K562 (cell line): ENCODE measurements around the gene MTMR4. TPM values are rescaled to one million over a fixed set of nuclear protein-coding genes. Genes with fewer than 3 reads are reported as not detected.

Source experiments
- CEBPG ChIP-seq, 3 experiments: fragments of 200-800 bp in 1 of 3; sonication (Bioruptor generic) in 1 of 3; sonication (generic) in 1 of 3; formaldehyde crosslinking in 1 of 3; IDR thresholded peaks in 2 of 3; conservative IDR thresholded peaks in 1 of 3; 2 replicates each; pipeline versions ENCODE4 v1.6.1 to v1.8.0; 2016 to 2022; ENCODE audit warnings: missing compliant biosample characterization in 2 of 3, missing genetic modification characterization in 2 of 3, mild to moderate bottlenecking in 1 of 3, missing genetic modification reagents in 1 of 3
- SP2 ChIP-seq: IDR thresholded peaks from 2 replicates; pipeline ENCODE4 v1.6.1; 2011; ENCODE audit warnings: mild to moderate bottlenecking, low read depth, low read length, moderate library complexity; ENCODE audit not compliant: poor library complexity, severe bottlenecking; ENCODE audit errors: extremely low read depth
- ZFPM2 ChIP-seq: fragments of 250-450 bp; sonication (Bioruptor Pico); IDR thresholded peaks from 2 replicates; pipeline ENCODE4 v1.5.1; 2022; ENCODE audit warnings: mild to moderate bottlenecking
- polyA plus RNA-seq, 8 experiments: library from polyadenylated mRNA; depleted of rRNA in 4 of 8; stranded (reverse) in 5 of 8; unstranded in 3 of 8; fragments of >200 nt; fragmentation: Nextera tagmentation in 2 of 8; fragmentation: Illumina TruSeq in 1 of 8; extraction: Ambion mirVana in 2 of 8; extraction: Trizol in 1 of 8; gene quantifications; 2 replicates each; pipeline versions ENCODE4 v1.2.1 to v1.2.3, GENCODE V29; 2011 to 2014; ENCODE audit warnings: inconsistent platforms in 1 of 8, missing spikeins in 1 of 8
- total RNA-seq, 7 experiments: library from RNA; depleted of rRNA in 6 of 7; stranded (reverse); fragments of >200 nt in 6 of 7; fragmentation: Illumina TruSeq in 2 of 7; extraction: Trizol in 2 of 7; gene quantifications; 2 replicates each; pipeline versions ENCODE4 v1.2.1 to v1.2.3, GENCODE V29; 2011 to 2021; ENCODE audit warnings: low replicate concordance in 1 of 7
- TF ChIP-seq, protein P1 (sequence below), 2 experiments: fragments of 450-650 bp in 1 of 2; sonication (generic) in 1 of 2; formaldehyde crosslinking in 1 of 2; IDR thresholded peaks; 2 replicates each; pipeline versions ENCODE4 v1.7.1 to v1.9.0; 2016 to 2022; ENCODE audit warnings: inconsistent platforms in 1 of 2, mild to moderate bottlenecking in 1 of 2, missing genetic modification reagents in 1 of 2
- TF ChIP-seq, protein P2 (sequence below), 2 experiments: IDR thresholded peaks; 2 replicates each; pipeline ENCODE4 v1.6.1; 2012; ENCODE audit warnings: improper control_type of control experiment in 2 of 2, low read depth in 2 of 2, low read length in 2 of 2, borderline replicate concordance in 1 of 2

Gene MTMR4
- total and polyA plus RNA-seq, 9 of the 15 experiments (the other 6 are each of a cell fraction or from before 2014, with no cell fraction given): 8.8 to 45.7 (median 28.7) TPM

DNA sequence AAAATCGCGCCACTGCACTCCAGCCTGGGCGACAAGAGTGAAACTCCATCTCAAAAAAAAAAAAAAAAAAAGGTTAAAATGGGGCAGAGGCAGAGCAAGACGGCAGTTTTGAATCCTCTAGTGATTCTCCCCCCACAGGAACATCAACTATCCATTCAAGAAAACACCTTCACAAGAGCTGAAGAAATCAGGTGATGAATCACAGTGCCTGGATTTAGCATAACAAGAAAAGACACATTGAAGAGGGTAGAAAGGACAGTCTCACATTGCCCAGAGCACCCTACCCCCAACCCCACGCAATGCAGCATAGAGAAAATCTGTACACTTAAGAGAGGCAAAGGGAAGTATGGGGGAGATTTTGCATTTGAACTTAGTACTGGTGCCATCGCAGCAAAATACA, 68.4 kb downstream of the MTMR4 start (continued):
- TF ChIP-seq, protein P1, sequence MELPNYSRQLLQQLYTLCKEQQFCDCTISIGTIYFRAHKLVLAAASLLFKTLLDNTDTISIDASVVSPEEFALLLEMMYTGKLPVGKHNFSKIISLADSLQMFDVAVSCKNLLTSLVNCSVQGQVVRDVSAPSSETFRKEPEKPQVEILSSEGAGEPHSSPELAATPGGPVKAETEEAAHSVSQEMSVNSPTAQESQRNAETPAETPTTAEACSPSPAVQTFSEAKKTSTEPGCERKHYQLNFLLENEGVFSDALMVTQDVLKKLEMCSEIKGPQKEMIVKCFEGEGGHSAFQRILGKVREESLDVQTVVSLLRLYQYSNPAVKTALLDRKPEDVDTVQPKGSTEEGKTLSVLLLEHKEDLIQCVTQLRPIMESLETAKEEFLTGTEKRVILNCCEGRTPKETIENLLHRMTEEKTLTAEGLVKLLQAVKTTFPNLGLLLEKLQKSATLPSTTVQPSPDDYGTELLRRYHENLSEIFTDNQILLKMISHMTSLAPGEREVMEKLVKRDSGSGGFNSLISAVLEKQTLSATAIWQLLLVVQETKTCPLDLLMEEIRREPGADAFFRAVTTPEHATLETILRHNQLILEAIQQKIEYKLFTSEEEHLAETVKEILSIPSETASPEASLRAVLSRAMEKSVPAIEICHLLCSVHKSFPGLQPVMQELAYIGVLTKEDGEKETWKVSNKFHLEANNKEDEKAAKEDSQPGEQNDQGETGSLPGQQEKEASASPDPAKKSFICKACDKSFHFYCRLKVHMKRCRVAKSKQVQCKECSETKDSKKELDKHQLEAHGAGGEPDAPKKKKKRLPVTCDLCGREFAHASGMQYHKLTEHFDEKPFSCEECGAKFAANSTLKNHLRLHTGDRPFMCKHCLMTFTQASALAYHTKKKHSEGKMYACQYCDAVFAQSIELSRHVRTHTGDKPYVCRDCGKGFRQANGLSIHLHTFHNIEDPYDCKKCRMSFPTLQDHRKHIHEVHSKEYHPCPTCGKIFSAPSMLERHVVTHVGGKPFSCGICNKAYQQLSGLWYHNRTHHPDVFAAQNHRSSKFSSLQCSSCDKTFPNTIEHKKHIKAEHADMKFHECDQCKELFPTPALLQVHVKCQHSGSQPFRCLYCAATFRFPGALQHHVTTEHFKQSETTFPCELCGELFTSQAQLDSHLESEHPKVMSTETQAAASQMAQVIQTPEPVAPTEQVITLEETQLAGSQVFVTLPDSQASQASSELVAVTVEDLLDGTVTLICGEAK (IDR thresholded peaks at IDR 0.05): no peak
- TF ChIP-seq, protein P1 (CRISPR knock-in tag; IDR thresholded peaks at IDR 0.05): no peak
- no peak for TF ChIP-seq ZFPM2 (CRISPR knock-in tag)
- TF ChIP-seq, protein P2, sequence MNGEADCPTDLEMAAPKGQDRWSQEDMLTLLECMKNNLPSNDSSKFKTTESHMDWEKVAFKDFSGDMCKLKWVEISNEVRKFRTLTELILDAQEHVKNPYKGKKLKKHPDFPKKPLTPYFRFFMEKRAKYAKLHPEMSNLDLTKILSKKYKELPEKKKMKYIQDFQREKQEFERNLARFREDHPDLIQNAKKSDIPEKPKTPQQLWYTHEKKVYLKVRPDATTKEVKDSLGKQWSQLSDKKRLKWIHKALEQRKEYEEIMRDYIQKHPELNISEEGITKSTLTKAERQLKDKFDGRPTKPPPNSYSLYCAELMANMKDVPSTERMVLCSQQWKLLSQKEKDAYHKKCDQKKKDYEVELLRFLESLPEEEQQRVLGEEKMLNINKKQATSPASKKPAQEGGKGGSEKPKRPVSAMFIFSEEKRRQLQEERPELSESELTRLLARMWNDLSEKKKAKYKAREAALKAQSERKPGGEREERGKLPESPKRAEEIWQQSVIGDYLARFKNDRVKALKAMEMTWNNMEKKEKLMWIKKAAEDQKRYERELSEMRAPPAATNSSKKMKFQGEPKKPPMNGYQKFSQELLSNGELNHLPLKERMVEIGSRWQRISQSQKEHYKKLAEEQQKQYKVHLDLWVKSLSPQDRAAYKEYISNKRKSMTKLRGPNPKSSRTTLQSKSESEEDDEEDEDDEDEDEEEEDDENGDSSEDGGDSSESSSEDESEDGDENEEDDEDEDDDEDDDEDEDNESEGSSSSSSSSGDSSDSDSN (IDR thresholded peaks at IDR 0.05; ENCODE audit: borderline replicate concordance in 1 of 2, low read depth in 2 of 2, low read length in 2 of 2): no peak
- no peak for TF ChIP-seq CEBPG (CRISPR knock-in tag; IDR thresholded peaks at IDR 0.05)
- TF ChIP-seq CEBPG (tag; conservative IDR thresholded peaks at IDR 0.05 in 1 of 2, IDR thresholded peaks at IDR 0.05 in 1 of 2): no peak
- no peak for TF ChIP-seq SP2

Other genes starting within 250 kb of the MTMR4 start
Only the 7 nearest of the 8 such genes appear.
- gene MPO, start 233.7 kb downstream of the MTMR4 start, total RNA-seq (2014; rRNA removed): not detected in 2 replicates
- gene MPO, start 233.7 kb downstream of the MTMR4 start, total RNA-seq (2014; rRNA removed; fragmentation: Illumina TruSeq; extraction: Trizol): not detected in 2 replicates
- not detected in 2 replicates for gene MPO, start 233.7 kb downstream of the MTMR4 start, total RNA-seq (2015; rRNA removed; fragmentation: Illumina TruSeq; extraction: Trizol)
- 0.47 TPM in 1 of 2 replicates, not detected in the other for gene MPO, start 233.7 kb downstream of the MTMR4 start, total RNA-seq (2021)
- 0.15 and 0.39 TPM in 2 replicates for gene MPO, start 233.7 kb downstream of the MTMR4 start, polyA plus RNA-seq (2011; rRNA removed)
- gene MPO, start 233.7 kb downstream of the MTMR4 start, polyA plus RNA-seq (2014; fragmentation: Illumina TruSeq; extraction: Trizol): 0.06 TPM in 1 of 2 replicates, not detected in the other
- gene MPO, start 233.7 kb downstream of the MTMR4 start, polyA plus RNA-seq (2014; fragmentation: Nextera tagmentation; extraction: Ambion mirVana): under 1 TPM in 1 of 2 experiments, not detected in 1; 0.04 TPM
- gene MPO, start 233.7 kb downstream of the MTMR4 start, polyA plus RNA-seq (2014; rRNA removed): 0.03 TPM in 1 of 2 replicates, not detected in the other
- gene TSPOAP1, start 185.8 kb downstream of the MTMR4 start, total RNA-seq (2014; rRNA removed): 1.0 and 1.8 TPM in 2 replicates
- 0.57 and 0.87 TPM in 2 replicates for gene TSPOAP1, start 185.8 kb downstream of the MTMR4 start, total RNA-seq (2014; rRNA removed; fragmentation: Illumina TruSeq; extraction: Trizol)
- 0.94 and 1.2 TPM in 2 replicates for gene TSPOAP1, start 185.8 kb downstream of the MTMR4 start, total RNA-seq (2015; rRNA removed; fragmentation: Illumina TruSeq; extraction: Trizol)
- gene TSPOAP1, start 185.8 kb downstream of the MTMR4 start, total RNA-seq (2021): 1.7 and 3.3 TPM in 2 replicates
- 3.2 and 3.3 TPM in 2 replicates for gene TSPOAP1, start 185.8 kb downstream of the MTMR4 start, polyA plus RNA-seq (2011; rRNA removed)
- 1.1 and 1.2 TPM in 2 replicates for gene TSPOAP1, start 185.8 kb downstream of the MTMR4 start, polyA plus RNA-seq (2014; fragmentation: Illumina TruSeq; extraction: Trizol)
- not detected for gene TSPOAP1, start 185.8 kb downstream of the MTMR4 start, polyA plus RNA-seq (2014; fragmentation: Nextera tagmentation; extraction: Ambion mirVana)
- 1.6 and 3.9 TPM in 2 replicates for gene TSPOAP1, start 185.8 kb downstream of the MTMR4 start, polyA plus RNA-seq (2014; rRNA removed)
- gene SUPT4H1, start 162.4 kb downstream of the MTMR4 start, total RNA-seq (2014; rRNA removed): 62.1 and 94.0 TPM in 2 replicates
- gene SUPT4H1, start 162.4 kb downstream of the MTMR4 start, total RNA-seq (2014; rRNA removed; fragmentation: Illumina TruSeq; extraction: Trizol): 102 and 108 TPM in 2 replicates
- gene SUPT4H1, start 162.4 kb downstream of the MTMR4 start, total RNA-seq (2015; rRNA removed; fragmentation: Illumina TruSeq; extraction: Trizol): 90.6 and 94.8 TPM in 2 replicates
- gene SUPT4H1, start 162.4 kb downstream of the MTMR4 start, total RNA-seq (2021): 105 and 111 TPM in 2 replicates
- 198 and 273 TPM in 2 replicates for gene SUPT4H1, start 162.4 kb downstream of the MTMR4 start, polyA plus RNA-seq (2011; rRNA removed)
- gene SUPT4H1, start 162.4 kb downstream of the MTMR4 start, polyA plus RNA-seq (2014; fragmentation: Illumina TruSeq; extraction: Trizol): 116 and 140 TPM in 2 replicates
- gene SUPT4H1, start 162.4 kb downstream of the MTMR4 start, polyA plus RNA-seq (2014; fragmentation: Nextera tagmentation; extraction: Ambion mirVana): 100 to 1,000 TPM; 235 to 320 TPM
- gene SUPT4H1, start 162.4 kb downstream of the MTMR4 start, polyA plus RNA-seq (2014; rRNA removed): 113 and 117 TPM in 2 replicates
- gene RNF43, start 97.1 kb downstream of the MTMR4 start, total RNA-seq (2014; rRNA removed): 1.5 and 2.0 TPM in 2 replicates
- 1.5 TPM in 2 replicates for gene RNF43, start 97.1 kb downstream of the MTMR4 start, total RNA-seq (2014; rRNA removed; fragmentation: Illumina TruSeq; extraction: Trizol)
- 1.2 TPM in 2 replicates for gene RNF43, start 97.1 kb downstream of the MTMR4 start, total RNA-seq (2015; rRNA removed; fragmentation: Illumina TruSeq; extraction: Trizol)
- gene RNF43, start 97.1 kb downstream of the MTMR4 start, total RNA-seq (2021): 2.3 and 2.7 TPM in 2 replicates
- 0.75 and 1.2 TPM in 2 replicates for gene RNF43, start 97.1 kb downstream of the MTMR4 start, polyA plus RNA-seq (2011; rRNA removed)
- 1.7 and 2.1 TPM in 2 replicates for gene RNF43, start 97.1 kb downstream of the MTMR4 start, polyA plus RNA-seq (2014; fragmentation: Illumina TruSeq; extraction: Trizol)
- under 1 TPM; 0.29 to 0.51 TPM for gene RNF43, start 97.1 kb downstream of the MTMR4 start, polyA plus RNA-seq (2014; fragmentation: Nextera tagmentation; extraction: Ambion mirVana)
- 1.4 TPM in 2 replicates for gene RNF43, start 97.1 kb downstream of the MTMR4 start, polyA plus RNA-seq (2014; rRNA removed)
- gene HSF5, start 26.2 kb downstream of the MTMR4 start, total RNA-seq (2014; rRNA removed): not detected in 2 replicates
- not detected in 2 replicates for gene HSF5, start 26.2 kb downstream of the MTMR4 start, total RNA-seq (2014; rRNA removed; fragmentation: Illumina TruSeq; extraction: Trizol)
- gene HSF5, start 26.2 kb downstream of the MTMR4 start, total RNA-seq (2015; rRNA removed; fragmentation: Illumina TruSeq; extraction: Trizol): not detected in 2 replicates
- gene HSF5, start 26.2 kb downstream of the MTMR4 start, total RNA-seq (2021): not detected in 2 replicates
- not detected in 2 replicates for gene HSF5, start 26.2 kb downstream of the MTMR4 start, polyA plus RNA-seq (2011; rRNA removed)
- not detected in 2 replicates for gene HSF5, start 26.2 kb downstream of the MTMR4 start, polyA plus RNA-seq (2014; fragmentation: Illumina TruSeq; extraction: Trizol)
- gene HSF5, start 26.2 kb downstream of the MTMR4 start, polyA plus RNA-seq (2014; fragmentation: Nextera tagmentation; extraction: Ambion mirVana): not detected
- gene HSF5, start 26.2 kb downstream of the MTMR4 start, polyA plus RNA-seq (2014; rRNA removed): 0.04 TPM in 1 of 2 replicates, not detected in the other
- gene TEX14, start 177.4 kb upstream of the MTMR4 start, total RNA-seq (2014; rRNA removed): 0.04 and 0.05 TPM in 2 replicates
- gene TEX14, start 177.4 kb upstream of the MTMR4 start, total RNA-seq (2014; rRNA removed; fragmentation: Illumina TruSeq; extraction: Trizol): 0.06 and 0.11 TPM in 2 replicates
- 0.04 TPM in 1 of 2 replicates, not detected in the other for gene TEX14, start 177.4 kb upstream of the MTMR4 start, total RNA-seq (2015; rRNA removed; fragmentation: Illumina TruSeq; extraction: Trizol)
- 0.09 and 0.18 TPM in 2 replicates for gene TEX14, start 177.4 kb upstream of the MTMR4 start, total RNA-seq (2021)
- gene TEX14, start 177.4 kb upstream of the MTMR4 start, polyA plus RNA-seq (2011; rRNA removed): 0.06 and 0.27 TPM in 2 replicates
- gene TEX14, start 177.4 kb upstream of the MTMR4 start, polyA plus RNA-seq (2014; fragmentation: Illumina TruSeq; extraction: Trizol): 0.06 and 0.12 TPM in 2 replicates
- under 1 TPM; 0.10 to 0.11 TPM for gene TEX14, start 177.4 kb upstream of the MTMR4 start, polyA plus RNA-seq (2014; fragmentation: Nextera tagmentation; extraction: Ambion mirVana)
- gene TEX14, start 177.4 kb upstream of the MTMR4 start, polyA plus RNA-seq (2014; rRNA removed): 0.05 TPM in 2 replicates
- gene RAD51C, start 178.0 kb upstream of the MTMR4 start, total RNA-seq (2014; rRNA removed): 66.4 and 103 TPM in 2 replicates
- gene RAD51C, start 178.0 kb upstream of the MTMR4 start, total RNA-seq (2014; rRNA removed; fragmentation: Illumina TruSeq; extraction: Trizol): 126 and 145 TPM in 2 replicates
- 96.1 and 106 TPM in 2 replicates for gene RAD51C, start 178.0 kb upstream of the MTMR4 start, total RNA-seq (2015; rRNA removed; fragmentation: Illumina TruSeq; extraction: Trizol)
- 93.9 and 96.9 TPM in 2 replicates for gene RAD51C, start 178.0 kb upstream of the MTMR4 start, total RNA-seq (2021)
- gene RAD51C, start 178.0 kb upstream of the MTMR4 start, polyA plus RNA-seq (2011; rRNA removed): 107 and 137 TPM in 2 replicates
- 113 and 135 TPM in 2 replicates for gene RAD51C, start 178.0 kb upstream of the MTMR4 start, polyA plus RNA-seq (2014; fragmentation: Illumina TruSeq; extraction: Trizol)
- gene RAD51C, start 178.0 kb upstream of the MTMR4 start, polyA plus RNA-seq (2014; fragmentation: Nextera tagmentation; extraction: Ambion mirVana): 100 to 1,000 TPM; 341 TPM
- 148 and 161 TPM in 2 replicates for gene RAD51C, start 178.0 kb upstream of the MTMR4 start, polyA plus RNA-seq (2014; rRNA removed)